Thoracic aorta (tissue), 2 donors: ENCODE measurements around the gene ANKRD16. TPM values are rescaled to one million over a fixed set of nuclear protein-coding genes. Genes with fewer than 3 reads are reported as not detected.
"Not testable (repeated sequence)": the region's sequence is repeated elsewhere in the genome, so short reads cannot be mapped to it uniquely, and the experiment has no call there.

Experiments
- ATAC-seq: fragments of 150-250 bp; one replicate; pipeline ENCODE4 v1.8.0; 2017; ENCODE audit warnings: low read depth; ENCODE audit not compliant: insufficient number of reproducible peaks, low FRiP score
- DNase-seq: peaks from one replicate; pipeline ENCODE4 v3.0.0-alpha.2; 2020; ENCODE audit warnings: low spot score
- H3K27ac ChIP-seq, 2 donors: fragments of 200-600 bp; sonication (generic); 1 replicate in 1 of 2; 2 replicates in 1 of 2; pipeline ENCODE4 v1.5.1; 2016; ENCODE audit warnings: mild to moderate bottlenecking in 2 of 2, moderate library complexity in 2 of 2
- H3K27me3 ChIP-seq: fragments of 200-600 bp; sonication (generic); replicated peaks from 2 replicates; pipeline ENCODE4 v1.6.0; 2016; ENCODE audit warnings: mild to moderate bottlenecking; ENCODE audit not compliant: insufficient read depth
- H3K36me3 ChIP-seq: fragments of 200-600 bp; sonication (generic); one replicate; pipeline ENCODE4 v1.5.1; 2016
- H3K4me1 ChIP-seq, 2 donors: fragments of 200-600 bp; sonication (generic); 1 replicate in 1 of 2; 2 replicates in 1 of 2; pipeline versions ENCODE4 v1.5.1 to v1.6.0; 2016; ENCODE audit warnings: low read depth in 2 of 2, mild to moderate bottlenecking in 1 of 2; ENCODE audit not compliant: control insufficient read depth in 1 of 2
- H3K4me3 ChIP-seq: fragments of 200-600 bp; sonication (generic); 2 replicates; pipeline ENCODE4 v1.5.1; 2016; ENCODE audit warnings: mild to moderate bottlenecking
- H3K9me3 ChIP-seq: fragments of 200-600 bp; sonication (generic); 2 replicates; pipeline ENCODE4 v1.5.1; 2016
- total RNA-seq, 2 donors: library from RNA; depleted of rRNA; stranded (reverse); fragments of >200 nt; gene quantifications; one replicate each; pipeline versions ENCODE4 v1.1.0 to v1.2.3, GENCODE V29; 2016
- TF ChIP-seq, protein P1 (sequence below): fragments of 200-600 bp; sonication (generic); IDR thresholded peaks from one replicate; pipeline ENCODE4 v1.5.1; 2019; ENCODE audit warnings: antibody characterized with exemption

Gene ANKRD16
- total RNA-seq, 2 donors from 2014 or later: 10.4 to 15.0 TPM

- H3K27me3 ChIP-seq: no peaks in the 10 kb centered on the region
- DNase-seq: no peak
- no peak for ATAC-seq
- TF ChIP-seq, protein P1, sequence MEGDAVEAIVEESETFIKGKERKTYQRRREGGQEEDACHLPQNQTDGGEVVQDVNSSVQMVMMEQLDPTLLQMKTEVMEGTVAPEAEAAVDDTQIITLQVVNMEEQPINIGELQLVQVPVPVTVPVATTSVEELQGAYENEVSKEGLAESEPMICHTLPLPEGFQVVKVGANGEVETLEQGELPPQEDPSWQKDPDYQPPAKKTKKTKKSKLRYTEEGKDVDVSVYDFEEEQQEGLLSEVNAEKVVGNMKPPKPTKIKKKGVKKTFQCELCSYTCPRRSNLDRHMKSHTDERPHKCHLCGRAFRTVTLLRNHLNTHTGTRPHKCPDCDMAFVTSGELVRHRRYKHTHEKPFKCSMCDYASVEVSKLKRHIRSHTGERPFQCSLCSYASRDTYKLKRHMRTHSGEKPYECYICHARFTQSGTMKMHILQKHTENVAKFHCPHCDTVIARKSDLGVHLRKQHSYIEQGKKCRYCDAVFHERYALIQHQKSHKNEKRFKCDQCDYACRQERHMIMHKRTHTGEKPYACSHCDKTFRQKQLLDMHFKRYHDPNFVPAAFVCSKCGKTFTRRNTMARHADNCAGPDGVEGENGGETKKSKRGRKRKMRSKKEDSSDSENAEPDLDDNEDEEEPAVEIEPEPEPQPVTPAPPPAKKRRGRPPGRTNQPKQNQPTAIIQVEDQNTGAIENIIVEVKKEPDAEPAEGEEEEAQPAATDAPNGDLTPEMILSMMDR: no peak
- no peak overlapping the region for H3K27ac ChIP-seq
- H3K9me3 ChIP-seq: no peaks in the 10 kb centered on the region
- H3K36me3 ChIP-seq: no peaks in the 10 kb centered on the region
- H3K4me1 ChIP-seq: no peaks in the 10 kb centered on the region
- no peak overlapping the region for H3K4me3 ChIP-seq
Measured at GRCh38 chr10:5831446-5831782, 58.3 kb downstream of the ANKRD16 start.

- no peak overlapping the region for H3K4me3 ChIP-seq
- H3K27me3 ChIP-seq: no peaks in the 10 kb centered on the region
- no peaks in the 10 kb centered on the region for H3K9me3 ChIP-seq
- DNase-seq (no peak), ATAC-seq (no peak)
- H3K27ac ChIP-seq: no peak overlapping the region
- H3K4me1 ChIP-seq: no peaks in the 10 kb centered on the region
- TF ChIP-seq, protein P1: no peak
- H3K36me3 ChIP-seq: no peaks in the 10 kb centered on the region
Measured at GRCh38 chr10:5830629-5831445, 58.9 kb downstream of the ANKRD16 start.

DNA sequence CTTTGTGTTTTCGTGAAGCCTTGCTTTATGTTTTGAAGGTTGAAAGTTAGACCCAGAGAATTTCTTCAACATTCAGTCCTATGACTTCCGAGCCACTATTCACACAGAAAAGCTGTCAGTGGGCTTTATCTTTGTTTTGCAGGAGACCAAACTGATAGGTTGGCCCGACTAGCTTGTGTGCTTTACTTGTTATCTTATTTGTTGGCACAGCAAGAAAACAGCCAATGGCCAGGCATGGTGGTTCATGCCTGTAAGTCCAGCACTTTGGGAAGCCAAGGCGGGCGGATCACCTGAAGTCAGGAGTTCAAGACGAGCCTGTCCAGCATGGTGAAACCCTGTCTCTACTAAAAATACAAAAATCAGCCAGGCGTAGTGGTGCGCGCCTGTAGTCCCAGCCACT lies 60.4 kb downstream of the ANKRD16 start:
- DNase-seq: no peak

DNA sequence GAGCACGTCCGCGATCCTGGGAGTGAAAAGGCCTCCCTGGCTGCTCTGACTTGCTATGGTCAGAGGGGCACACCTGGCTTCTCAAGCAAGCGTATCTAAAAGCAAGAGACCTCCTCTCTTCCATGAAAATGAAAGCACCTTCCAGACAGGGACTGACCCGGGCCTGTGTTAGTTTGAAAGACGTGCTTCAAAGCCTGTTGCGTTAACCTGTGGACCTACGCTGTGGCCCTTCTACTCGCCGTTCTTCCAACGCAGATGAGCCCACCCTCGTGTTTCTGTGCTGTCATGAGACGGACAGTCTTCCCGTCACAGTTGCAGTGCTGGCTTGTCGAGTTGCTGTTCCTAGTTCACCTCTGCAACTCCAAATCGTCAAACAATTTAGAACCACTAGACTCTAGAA lies 61.0 kb downstream of the ANKRD16 start:
- DNase-seq: no peak

More for the DNA sequence above, 60.4 kb downstream of the ANKRD16 start:
- ATAC-seq: no peak
- H3K9me3 ChIP-seq: no peaks in the 10 kb centered on the region
- no peak overlapping the region for H3K27ac ChIP-seq
- H3K4me1 ChIP-seq: no peaks in the 10 kb centered on the region
- TF ChIP-seq, protein P1: no peak
- no peak overlapping the region for H3K4me3 ChIP-seq
- H3K36me3 ChIP-seq: no peaks in the 10 kb centered on the region
- no peaks in the 10 kb centered on the region for H3K27me3 ChIP-seq

GRCh38 chr10:5827841-5828240 lies 61.9 kb downstream of the ANKRD16 start:
- H3K9me3 ChIP-seq: no peaks in the 10 kb centered on the region
- H3K27me3 ChIP-seq: no peaks in the 10 kb centered on the region
- TF ChIP-seq, protein P1: no peak
- no peak overlapping the region for H3K4me3 ChIP-seq
- DNase-seq (no peak), ATAC-seq (no peak)
- H3K4me1 ChIP-seq: no peaks in the 10 kb centered on the region
- no peaks in the 10 kb centered on the region for H3K36me3 ChIP-seq
- no peak overlapping the region for H3K27ac ChIP-seq

More for the DNA sequence above, 61.0 kb downstream of the ANKRD16 start:
- Histone ChIP-seq H3K36me3 (no peaks in the 10 kb centered on the region), H3K9me3 (no peaks in the 10 kb centered on the region), H3K27me3 (no peaks in the 10 kb centered on the region), H3K4me3 (no peak overlapping the region), H3K4me1 (no peaks in the 10 kb centered on the region), H3K27ac (no peak overlapping the region)
- ATAC-seq: no peak
- TF ChIP-seq, protein P1: no peak

DNA sequence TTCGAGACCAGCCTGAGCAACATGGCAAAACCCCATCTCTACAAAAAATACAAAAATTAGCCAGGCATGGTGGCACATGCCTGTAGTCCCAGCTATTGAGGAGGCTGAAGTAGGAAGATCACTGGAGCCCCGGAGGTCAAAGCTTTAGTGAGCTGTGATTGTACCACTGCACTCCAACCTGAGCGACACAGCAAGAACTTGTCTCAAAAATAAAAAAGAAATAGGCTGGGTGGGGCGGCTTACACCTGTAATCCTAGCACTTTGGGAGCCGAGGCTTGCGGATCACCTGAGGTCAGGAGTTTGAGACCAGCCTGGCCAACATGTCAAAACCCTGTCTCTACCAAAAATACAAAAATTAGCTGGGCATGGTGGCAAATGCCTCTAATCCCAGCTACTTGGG lies 63.2 kb downstream of the ANKRD16 start:
- not testable (repeated sequence) for H3K27me3 ChIP-seq, H3K27ac ChIP-seq, H3K36me3 ChIP-seq, H3K4me3 ChIP-seq, ATAC-seq, H3K9me3 ChIP-seq, DNase-seq, H3K4me1 ChIP-seq
